ENCODE results near the gene CUX1.
"Not testable (repeated sequence)": the region's sequence is repeated elsewhere in the genome, so short reads cannot be mapped to it uniquely, and the experiment has no call there.

The CUX1 gene

GRCh38 chr7:101919363-101920115 is 102.1 kb downstream of the CUX1 start:
- no peak for DNase-seq

GRCh38 chr7:101921061-101921460 is 103.6 kb downstream of the CUX1 start:
- DNase-seq = no peak

GRCh38 chr7:101921546-101922489 is 104.4 kb downstream of the CUX1 start:
- DNase-seq = not testable (repeated sequence)

- no peak for DNase-seq
Measured at GRCh38 chr7:101922631-101923601, 105.5 kb downstream of the CUX1 start.

- no peak for DNase-seq
Measured at GRCh38 chr7:101923602-101923985, 106.2 kb downstream of the CUX1 start.

GRCh38 chr7:101924171-101924570 is 106.7 kb downstream of the CUX1 start:
- no peak for DNase-seq

- no peak for DNase-seq
Measured at GRCh38 chr7:101926265-101926664, 108.8 kb downstream of the CUX1 start.

- no peak for DNase-seq
Measured at GRCh38 chr7:101927389-101927788, 110.0 kb downstream of the CUX1 start.

GRCh38 chr7:101927802-101928201 is 110.4 kb downstream of the CUX1 start:
- DNase-seq = no peak

- DNase-seq = no peak
Measured at GRCh38 chr7:101929256-101929655, 111.8 kb downstream of the CUX1 start.

GRCh38 chr7:101929911-101930310 is 112.5 kb downstream of the CUX1 start:
- DNase-seq = not testable (repeated sequence)

- DNase-seq = no peak
Measured at GRCh38 chr7:101932083-101932482, 114.7 kb downstream of the CUX1 start.

GRCh38 chr7:101933028-101933427 is 115.6 kb downstream of the CUX1 start:
- DNase-seq = no peak

- no peak for DNase-seq
Measured at GRCh38 chr7:101933688-101934121, 116.3 kb downstream of the CUX1 start.

- DNase-seq = no peak
Measured at GRCh38 chr7:101934618-101935017, 117.2 kb downstream of the CUX1 start.

- DNase-seq = no peak
Measured at GRCh38 chr7:101935521-101936141, 118.2 kb downstream of the CUX1 start.

GRCh38 chr7:101936223-101936610 is 118.8 kb downstream of the CUX1 start:
- DNase-seq = no peak

GRCh38 chr7:101936611-101937231 is 119.3 kb downstream of the CUX1 start:
- no peak for DNase-seq

- DNase-seq = no peak
Measured at GRCh38 chr7:101937717-101938514, 120.5 kb downstream of the CUX1 start.

GRCh38 chr7:101939136-101939695 is 121.8 kb downstream of the CUX1 start:
- no peak for DNase-seq

- DNase-seq = no peak
Measured at GRCh38 chr7:101940151-101940550, 122.7 kb downstream of the CUX1 start.
